HCT116 (cell line): ENCODE measurements around the gene CEND1. TPM values are rescaled to one million over a fixed set of nuclear protein-coding genes. Genes with fewer than 3 reads are reported as not detected.

Experiments used
- ATAC-seq: fragments of 200-7000 bp; cut with Tn5 transposase; 2 replicates; pipeline ENCODE4 v1.9.1; 2020; ENCODE audit warnings: mild to moderate bottlenecking, moderate library complexity
- BruUV-seq: library from RNA; stranded (reverse); fragments of 400-500 nt; replicated peaks from 2 replicates; lab custom pipeline; 2021; lab: Mats Ljungman, UMichigan
- CTCF ChIA-PET: fragments of 300-600 bp; sonication (Branson Sonifier 250); formaldehyde crosslinking; loops from one replicate; lab custom pipeline; 2021; ENCODE audit warnings: antibody characterized with exemption; lab: Charles Lee
- POLR2A ChIA-PET: fragments of 300-600, 350-600 bp; sonication (Branson Sonifier 250); formaldehyde crosslinking; loops from one replicate; lab custom pipeline; 2021; ENCODE audit warnings: antibody characterized with exemption; lab: Charles Lee
- RAD21 ChIA-PET, 2 experiments: fragments of 300-600 bp; sonication (Branson Sonifier 250); formaldehyde crosslinking; loops; one replicate each; lab custom pipeline; 2023; ENCODE audit warnings: low total read pairs in 2 of 2; ENCODE audit not compliant: uncharacterized antibody in 2 of 2, unreplicated experiment in 2 of 2, low non-redundant PET in 1 of 2; lab: Charles Lee
- DNase-seq: peaks from one replicate; pipeline ENCODE4 v3.0.0-alpha.2; 2010; ENCODE audit warnings: low read depth, low spot score
- H2AFZ ChIP-seq: fragments of 200-600 bp; shearing (Covaris generic), sonication (generic); 2 replicates; pipeline ENCODE4 v1.6.1; 2017; ENCODE audit warnings: low read depth, mixed run types, mixed read lengths, antibody characterized with exemption, low read length; ENCODE audit not compliant: poor library complexity, severe bottlenecking
- H3K27ac ChIP-seq: 2 replicates; pipeline ENCODE4 v1.5.1; 2012; ENCODE audit warnings: low read depth, low read length
- H3K27me3 ChIP-seq: fragments of 200-600 bp; sonication (generic); 2 replicates; pipeline ENCODE4 v1.6.1; 2016; ENCODE audit warnings: mixed run types, low read length, mixed read lengths; ENCODE audit not compliant: insufficient read depth
- H3K36me3 ChIP-seq, 2 experiments: fragments of 200-500 bp in 1 of 2; fragments of 200-600 bp in 1 of 2; sonication (Bioruptor generic) in 1 of 2; sonication (generic) in 1 of 2; 2 replicates each; pipeline versions ENCODE4 v1.5.1 to v1.6.1; 2014 to 2016; ENCODE audit warnings: low read length in 2 of 2, inconsistent platforms in 1 of 2, mixed read lengths in 1 of 2, mixed run types in 1 of 2; ENCODE audit not compliant: insufficient read depth in 2 of 2, control insufficient read depth in 1 of 2
- H3K4me1 ChIP-seq, 2 experiments: fragments of 200-600 bp in 1 of 2; sonication (generic) in 1 of 2; 2 replicates each; pipeline versions ENCODE4 v1.5.1 to v1.6.1; 2012 to 2017; ENCODE audit warnings: low read length in 2 of 2, inconsistent platforms in 1 of 2, mild to moderate bottlenecking in 1 of 2, mixed read lengths in 1 of 2, mixed run types in 1 of 2, moderate library complexity in 1 of 2; ENCODE audit not compliant: insufficient read depth in 2 of 2, control insufficient read depth in 1 of 2
- H3K4me2 ChIP-seq: fragments of 200-600 bp; sonication (generic); 2 replicates; pipeline ENCODE4 v1.6.1; 2017; ENCODE audit warnings: mixed run types, low read length, mixed read lengths
- H3K4me3 ChIP-seq, 2 experiments: fragments of 200-600 bp in 1 of 2; sonication (generic) in 1 of 2; replicated peaks in 1 of 2; 2 replicates each; pipeline ENCODE4 v1.5.1; 2011 to 2016; ENCODE audit warnings: low read length in 2 of 2, control low read depth in 1 of 2, low read depth in 1 of 2, mild to moderate bottlenecking in 1 of 2, mixed read lengths in 1 of 2, mixed run types in 1 of 2
- H3K79me2 ChIP-seq: fragments of 200-600 bp; sonication (generic); 2 replicates; pipeline ENCODE4 v1.6.1; 2017; ENCODE audit warnings: mild to moderate bottlenecking, mixed run types, low read length, moderate library complexity, mixed read lengths; ENCODE audit not compliant: insufficient read depth
- H3K9ac ChIP-seq: fragments of 200-600 bp; sonication (generic); 2 replicates; pipeline ENCODE4 v1.6.1; 2016; ENCODE audit warnings: low read length, mixed read lengths
- H3K9me2 ChIP-seq: fragments of 200-600 bp; sonication (generic), shearing (Covaris generic); 2 replicates; pipeline ENCODE4 v1.6.1; 2017; ENCODE audit warnings: mixed run types, mild to moderate bottlenecking, moderate library complexity; ENCODE audit not compliant: insufficient read depth
- H3K9me3 ChIP-seq, 2 experiments: fragments of 200-500 bp in 1 of 2; fragments of 200-600 bp in 1 of 2; sonication (Bioruptor generic) in 1 of 2; sonication (generic) in 1 of 2; 2 replicates each; pipeline ENCODE4 v1.6.1; 2014 to 2017; ENCODE audit warnings: low read length in 2 of 2, mixed read lengths in 2 of 2, inconsistent platforms in 1 of 2, low read depth in 1 of 2, mild to moderate bottlenecking in 1 of 2, mixed run types in 1 of 2, moderate library complexity in 1 of 2; ENCODE audit not compliant: control insufficient read depth in 1 of 2, insufficient read depth in 1 of 2
- H4K20me1 ChIP-seq: fragments of 200-600 bp; sonication (generic), shearing (Covaris generic); 2 replicates; pipeline ENCODE4 v1.6.1; 2017; ENCODE audit warnings: mixed run types, mild to moderate bottlenecking, moderate library complexity; ENCODE audit not compliant: insufficient read depth
- REST ChIP-seq: IDR thresholded peaks from 2 replicates; pipeline ENCODE4 v1.6.1; 2012; ENCODE audit warnings: low read depth
- intact Hi-C: fragments of 100-400 bp; cut with micrococcal nuclease; formaldehyde crosslinking; loops from 2 replicates; pipeline ENCODE4 v1.10.0; 2022
- total RNA-seq: library from RNA; stranded (reverse); gene quantifications from one replicate; pipeline ENCODE4 v1.2.1, GENCODE V29; 2021; ENCODE audit not compliant: unreplicated experiment
- TF ChIP-seq, protein P1 (sequence below): IDR thresholded peaks from 2 replicates; pipeline ENCODE4 v1.6.1; 2012

CEND1 gene
- total RNA-seq, 1 experiment from 2014 or later = 0.27 TPM

DNA sequence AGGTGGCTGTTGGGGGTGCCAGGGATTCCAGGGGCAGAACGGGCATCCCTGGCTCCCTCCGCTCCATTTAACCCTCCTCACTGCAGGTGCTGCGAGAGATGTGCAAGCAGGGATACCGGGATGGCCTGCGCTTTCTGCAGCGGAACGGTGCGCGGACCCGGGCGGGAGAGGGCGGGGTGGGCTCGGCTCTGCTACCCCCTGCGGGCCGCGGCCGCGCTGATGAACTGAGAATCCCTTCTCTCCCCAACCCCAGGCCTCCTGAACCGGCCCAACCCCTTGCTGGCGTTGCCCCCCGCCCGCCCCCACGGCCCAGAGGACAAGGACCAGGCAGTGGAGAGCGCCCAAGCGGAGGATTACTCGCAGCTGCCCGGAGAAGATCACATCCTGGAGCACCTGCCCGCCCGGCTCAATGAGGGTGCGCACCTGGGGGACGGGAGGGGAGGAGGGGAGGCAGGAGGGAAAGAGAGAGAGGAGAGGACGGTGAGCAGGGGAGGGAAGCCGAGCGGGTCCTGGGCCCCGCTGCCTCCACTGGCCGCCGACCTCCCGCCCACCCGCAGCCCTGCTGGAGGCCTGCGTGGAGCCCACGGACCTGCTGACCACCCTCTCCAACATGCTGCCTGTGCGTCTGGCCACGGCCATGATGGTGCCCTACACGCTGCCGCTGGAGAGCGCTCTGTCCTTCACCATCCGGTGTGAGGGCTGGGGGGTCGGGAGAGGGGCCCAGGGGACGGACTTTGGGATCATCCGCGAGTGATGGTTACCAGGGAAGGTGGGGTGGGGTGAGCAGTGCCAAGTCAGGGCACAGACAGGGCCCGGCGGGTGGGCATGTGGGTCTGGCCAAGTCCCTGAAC lies 33.8 kb upstream of the CEND1 start (continued):
- no peak for TF ChIP-seq REST

GRCh38 chr11:821512-822371 lies 31.9 kb upstream of the CEND1 start:
- Histone ChIP-seq H3K36me3 (no peaks in the 10 kb centered on the region), H3K4me2 (peak overlapping the region; percentile 81), H3K4me3 (peak overlapping the region in 1 of 2 experiments; percentile 77; a peak in 1 of 4 replicates), H2AFZ (no peak overlapping the region), H3K9me2 (no peaks in the 10 kb centered on the region), H3K27me3 (no peaks in the 10 kb centered on the region), H4K20me1 (no peaks in the 10 kb centered on the region), H3K4me1 (peaks cover 35 to 50% of the 10 kb centered on the region in 2 experiments), H3K9ac (peak overlapping the region; percentile 90), H3K27ac (peak overlapping the region; percentile 44), H3K9me3 (no peaks in the 10 kb centered on the region)
- ATAC-seq = no peak
- ChIA-PET CTCF (no interaction called here), RAD21 (no interaction called here)
- TF ChIP-seq, protein P1, sequence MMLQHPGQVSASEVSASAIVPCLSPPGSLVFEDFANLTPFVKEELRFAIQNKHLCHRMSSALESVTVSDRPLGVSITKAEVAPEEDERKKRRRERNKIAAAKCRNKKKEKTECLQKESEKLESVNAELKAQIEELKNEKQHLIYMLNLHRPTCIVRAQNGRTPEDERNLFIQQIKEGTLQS = no peak
- TF ChIP-seq, all 23 proteins: peak for 0
- no peak for DNase-seq
- peaks cover 22% of the 10 kb centered on the region for H3K79me2 ChIP-seq
- intact Hi-C loops = no loop called here
- BruUV-seq = no TSS peak
- POLR2A ChIA-PET = interaction anchor here (0.7 to 1.6 kb wide), 4 partner anchors 11 to 16 kb away, joined by 3 to 9 read pairs (median 4); partner anchors contain the start of genes CD151 and RPLP2
